Measurements from ENCODE around the gene TXNRD2. TPM values are rescaled to one million over a fixed set of nuclear protein-coding genes. Genes with fewer than 3 reads are reported as not detected.

TXNRD2 gene
- total RNA-seq, 1 experiment from 2014 or later, result 22.9 TPM

GRCh38 chr22:19988331-19988808 is 46.8 kb upstream of the TXNRD2 start:
- H2BK120ac ChIP-seq (ENCODE audit: low read depth, low read length, poor library complexity, severe bottlenecking), result no peak overlapping the region
- H3K27ac Mint-ChIP-seq, result no peak overlapping the region
- H3T11ph ChIP-seq (ENCODE audit: low read length), result no peak overlapping the region
- no peak overlapping the region for H2BK15ac ChIP-seq (ENCODE audit: low read depth, low read length)
- TF ChIP-seq CTCF (conservative IDR thresholded peaks at IDR 0.05), result no peak
- H3K36me3 Mint-ChIP-seq (ENCODE audit: insufficient read depth in 1 of 3, low read depth in 3 of 3), result no peaks in the 10 kb centered on the region; a peak in 1 of 7 replicates
- H3K4ac ChIP-seq (ENCODE audit: low read depth, low read length), result no peak overlapping the region
- no peak overlapping the region for H3K4me2 ChIP-seq (ENCODE audit: insufficient read depth, insufficient read length, low read length)
- no peak overlapping the region for H3K9ac ChIP-seq (ENCODE audit: extremely low read depth, insufficient read length, low read length)
- no peaks in the 10 kb centered on the region for H3K79me2 ChIP-seq (ENCODE audit: insufficient read depth, low read length)
- no peak for DNase-seq
- no peak overlapping the region for H4K8ac ChIP-seq (replicated peaks; ENCODE audit: insufficient read length, low read depth, low read length)
- no peaks in the 10 kb centered on the region for H3K9me3 Mint-ChIP-seq
- no peak overlapping the region for H3K14ac ChIP-seq (ENCODE audit: insufficient read depth, low read length)
- no peak overlapping the region for H2BK20ac ChIP-seq (ENCODE audit: low read depth, low read length, poor library complexity, severe bottlenecking)
- no peaks in the 10 kb centered on the region for H3K23me2 ChIP-seq (ENCODE audit: insufficient read length, low read depth, low read length, poor library complexity, severe bottlenecking)
- WGBS (ENCODE audit: extremely low coverage, insufficient read length, low lambda C conversion rate), result no CpG with 5 or more reads among the region's 9 CpGs
- H4K20me1 ChIP-seq (ENCODE audit: control insufficient read depth, insufficient read depth, insufficient read length), result peaks cover 3% of the 10 kb centered on the region
- H3K56ac ChIP-seq (ENCODE audit: insufficient read length, low read depth, low read length), result no peak overlapping the region
- peaks cover 5 to 20% of the 10 kb centered on the region in 2 experiments; a peak in 3 of 4 replicates for H3K4me1 Mint-ChIP-seq
- H3K18ac ChIP-seq (ENCODE audit: insufficient read length, low read depth, low read length), result no peak overlapping the region
- H3K23ac ChIP-seq (ENCODE audit: insufficient read length, low read depth, low read length), result no peak overlapping the region
- no peaks in the 10 kb centered on the region; the same call in 1 of the 2 replicates for H3K4me1 ChIP-seq (ENCODE audit: insufficient read depth, low read length)
- H3K27me3 ChIP-seq (ENCODE audit: insufficient read depth, low read length), result no peaks in the 10 kb centered on the region
- H2AK5ac ChIP-seq (ENCODE audit: insufficient read length, low read length), result no peak overlapping the region
- no peaks in the 10 kb centered on the region for H3K27me3 Mint-ChIP-seq (ENCODE audit: low read depth)
- H2BK12ac ChIP-seq (ENCODE audit: insufficient read length, low read depth, low read length), result no peak overlapping the region
- 0 out of 5 replicates have a peak overlapping the region, but pooled peaks of 1 of the 2 experiments have one; percentile 27 for H3K4me3 Mint-ChIP-seq
- H4K5ac ChIP-seq (ENCODE audit: insufficient read length, low read depth, low read length), result no peak overlapping the region
- H3K79me1 ChIP-seq (ENCODE audit: insufficient read depth, low read depth, low read length, poor library complexity, severe bottlenecking), result peaks cover 4% of the 10 kb centered on the region
- no peaks in the 10 kb centered on the region for H3K9me3 ChIP-seq (ENCODE audit: control insufficient read depth, low read depth, low read length)
- no peak overlapping the region for H4K91ac ChIP-seq (ENCODE audit: insufficient read length, low read depth, low read length)
- no peak overlapping the region for H2AFZ ChIP-seq (ENCODE audit: low read length)
- no peak overlapping the region for H3K27ac ChIP-seq (ENCODE audit: insufficient read length, low read depth, low read length)
- no peak overlapping the region for H2BK5ac ChIP-seq (ENCODE audit: insufficient read length, low read length)
